Fibroblast of villous mesenchyme (primary cell): ENCODE measurements around the gene LIN7C. TPM values are rescaled to one million over a fixed set of nuclear protein-coding genes. Genes with fewer than 3 reads are reported as not detected.

Source experiments
- DNase-seq: peaks from one replicate; pipeline ENCODE4 v3.0.0-alpha.2; 2010; ENCODE audit warnings: low read depth
- H3K4me3 ChIP-seq: 2 replicates; pipeline ENCODE4 v1.5.1; 2011; ENCODE audit warnings: low read depth, mild to moderate bottlenecking, low read length
- CTCF ChIP-seq: IDR thresholded peaks from 2 replicates; pipeline ENCODE4 v1.5.1; 2012; ENCODE audit warnings: low read depth, mild to moderate bottlenecking, low read length; ENCODE audit not compliant: insufficient read depth
- total RNA-seq: library from RNA; depleted of rRNA; stranded (reverse); fragments of >200 nt; gene quantifications from 2 replicates; pipeline ENCODE4 v1.2.3, GENCODE V29; 2012

LIN7C gene, protein sequence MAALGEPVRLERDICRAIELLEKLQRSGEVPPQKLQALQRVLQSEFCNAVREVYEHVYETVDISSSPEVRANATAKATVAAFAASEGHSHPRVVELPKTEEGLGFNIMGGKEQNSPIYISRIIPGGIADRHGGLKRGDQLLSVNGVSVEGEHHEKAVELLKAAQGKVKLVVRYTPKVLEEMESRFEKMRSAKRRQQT
- 51.2 and 91.1 TPM in 2 replicates for total RNA-seq

GRCh38 chr11:27506200-27507182 lies at the start of gene LIN7C:
TSS of gene LIN7C (minus strand) at chr11:27506769. CDS start at chr11:27506752, 17 bp downstream.
- DNase-seq = peak; percentile 96
- no peak for TF ChIP-seq CTCF
- peak within 1 kb of the TSS; percentile 83 for H3K4me3 ChIP-seq

- no peak for DNase-seq
- no peak for TF ChIP-seq CTCF
- H3K4me3 ChIP-seq = no peak overlapping the region
These were observed 48.7 kb upstream of the LIN7C start for GRCh38 chr11:27555264-27555663.

DNA sequence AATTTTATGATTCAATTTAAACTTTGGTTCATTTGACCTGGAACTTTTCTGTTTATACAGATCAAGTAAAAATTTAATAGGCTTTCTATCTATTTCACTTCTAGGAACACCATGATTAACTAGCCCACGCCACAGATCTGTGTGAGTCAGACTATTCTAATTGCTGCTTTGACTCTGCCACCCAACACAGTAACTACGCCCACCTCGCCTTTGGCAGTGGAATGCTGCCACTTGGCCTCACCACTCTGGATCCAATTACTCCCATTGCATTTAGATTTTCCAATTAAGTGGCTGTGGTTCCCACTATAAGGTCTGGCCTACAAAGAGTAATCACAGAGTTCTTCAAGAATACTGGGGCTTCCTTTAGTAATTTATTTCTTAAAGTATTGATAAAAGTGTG lies 46.6 kb upstream of the LIN7C start:
- DNase-seq = no peak
- H3K4me3 ChIP-seq = no peak overlapping the region
- TF ChIP-seq CTCF = no peak

- no peak for TF ChIP-seq CTCF
- H3K4me3 ChIP-seq = no peak overlapping the region
- no peak for DNase-seq
These were observed 45.8 kb upstream of the LIN7C start for GRCh38 chr11:27552341-27552740.

DNA sequence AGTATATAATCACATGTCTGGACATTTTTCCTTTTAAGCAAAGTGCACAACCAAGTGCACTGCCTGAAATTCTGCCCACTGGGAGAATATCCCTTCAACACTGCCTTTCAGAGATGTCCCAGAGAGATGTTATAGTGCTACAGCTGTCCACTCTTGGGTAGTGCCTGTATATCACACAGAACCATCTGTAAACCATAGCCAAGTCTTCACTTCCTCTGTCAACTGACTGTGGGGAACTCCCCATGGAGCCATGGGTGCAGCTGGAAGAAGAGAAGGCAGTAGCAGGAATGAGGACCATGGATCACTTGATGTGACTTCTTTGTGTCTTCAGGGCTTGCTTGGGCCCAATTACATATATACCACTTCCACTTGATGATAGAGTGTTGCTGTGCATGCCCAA lies 44.6 kb upstream of the LIN7C start:
- no peak for TF ChIP-seq CTCF

GRCh38 chr11:27545946-27546345 lies 39.4 kb upstream of the LIN7C start:
- no peak for TF ChIP-seq CTCF
- H3K4me3 ChIP-seq = no peak overlapping the region
- DNase-seq = no peak

More for the DNA sequence above, 44.6 kb upstream of the LIN7C start:
- H3K4me3 ChIP-seq = no peak overlapping the region
- no peak for DNase-seq
